HepG2 (cell line): ENCODE results near the gene ABCA8. TPM values are rescaled to one million over a fixed set of nuclear protein-coding genes. Genes with fewer than 3 reads are reported as not detected.

Experiments used
- AHR ChIP-seq: IDR thresholded peaks from 2 replicates; pipeline ENCODE4 v1.6.1; 2018; ENCODE audit warnings: missing genetic modification reagents, missing compliant biosample characterization
- FOSL2 ChIP-seq: sonication (generic); formaldehyde crosslinking; IDR thresholded peaks from 2 replicates; pipeline ENCODE4 v1.4.0; 2020; ENCODE audit warnings: missing genetic modification reagents
- FOXA3 ChIP-seq: IDR thresholded peaks from 2 replicates; pipeline ENCODE4 v1.6.1; 2016; ENCODE audit warnings: missing genetic modification reagents, missing compliant biosample characterization
- HNF4G ChIP-seq, 2 experiments: sonication (generic) in 1 of 2; formaldehyde crosslinking in 1 of 2; IDR thresholded peaks; 2 replicates each; pipeline versions ENCODE4 v1.4.0 to v1.6.1; 2011 to 2020; ENCODE audit warnings: borderline replicate concordance in 2 of 2, low read depth in 2 of 2, mild to moderate bottlenecking in 2 of 2, low read length in 1 of 2, missing genetic modification reagents in 1 of 2, moderate library complexity in 1 of 2
- HNRNPLL ChIP-seq: fragments of 200-400 bp; formaldehyde crosslinking; IDR thresholded peaks from 2 replicates; pipeline ENCODE4 v1.6.1; 2017; ENCODE audit warnings: mild to moderate bottlenecking, low read depth, low read length; ENCODE audit not compliant: poor library complexity, severe bottlenecking
- NR2F6 ChIP-seq, 2 experiments: IDR thresholded peaks; 2 replicates each; pipeline ENCODE4 v1.6.1; 2016; ENCODE audit warnings: antibody characterized with exemption in 1 of 2, mild to moderate bottlenecking in 1 of 2
- ONECUT2 ChIP-seq: sonication (generic); formaldehyde crosslinking; IDR thresholded peaks from 2 replicates; pipeline ENCODE4 v1.4.0; 2020; ENCODE audit warnings: missing genetic modification reagents
- PAWR ChIP-seq: sonication (generic); formaldehyde crosslinking; IDR thresholded peaks from 2 replicates; pipeline ENCODE4 v1.4.0; 2020; ENCODE audit warnings: missing genetic modification reagents, mild to moderate bottlenecking, borderline replicate concordance
- TARDBP ChIP-seq: sonication (generic); formaldehyde crosslinking; IDR thresholded peaks from 2 replicates; pipeline ENCODE4 v1.8.0; 2022; ENCODE audit warnings: mild to moderate bottlenecking, missing genetic modification reagents
- ZMAT3 ChIP-seq: sonication (generic); formaldehyde crosslinking; conservative IDR thresholded peaks from 2 replicates; pipeline ENCODE4 v1.7.0; 2021; ENCODE audit warnings: missing genetic modification reagents
- ZNF430 ChIP-seq: sonication (generic); formaldehyde crosslinking; IDR thresholded peaks from 2 replicates; pipeline ENCODE4 v1.9.0; 2021; ENCODE audit warnings: mild to moderate bottlenecking, missing genetic modification reagents
- ZNF547 ChIP-seq: sonication (generic); formaldehyde crosslinking; IDR thresholded peaks from 2 replicates; pipeline ENCODE4 v1.5.1; 2020; ENCODE audit warnings: mild to moderate bottlenecking, missing genetic modification reagents
- ZNF558 ChIP-seq: sonication (generic); formaldehyde crosslinking; IDR thresholded peaks from 2 replicates; pipeline ENCODE4 v1.9.0; 2022; ENCODE audit warnings: mild to moderate bottlenecking, missing genetic modification reagents, borderline replicate concordance
- ZNF570 ChIP-seq: sonication (generic); formaldehyde crosslinking; IDR thresholded peaks from 2 replicates; pipeline ENCODE4 v1.4.0; 2020; ENCODE audit warnings: mild to moderate bottlenecking, missing genetic modification reagents, borderline replicate concordance
- ZNF605 ChIP-seq: sonication (generic); formaldehyde crosslinking; IDR thresholded peaks from 2 replicates; pipeline ENCODE4 v1.8.0; 2022; ENCODE audit warnings: mild to moderate bottlenecking, missing genetic modification reagents
- ZNF670 ChIP-seq: sonication (generic); formaldehyde crosslinking; IDR thresholded peaks from 2 replicates; pipeline ENCODE4 v1.8.0; 2022; ENCODE audit warnings: mild to moderate bottlenecking, missing genetic modification reagents, borderline replicate concordance
- ZNF75D ChIP-seq: sonication (generic); formaldehyde crosslinking; IDR thresholded peaks from 2 replicates; pipeline ENCODE4 v1.8.1; 2023; ENCODE audit warnings: missing genetic modification reagents, mild to moderate bottlenecking, borderline replicate concordance
- ZNF781 ChIP-seq: sonication (generic); formaldehyde crosslinking; IDR thresholded peaks from 2 replicates; pipeline ENCODE4 v1.5.1; 2020; ENCODE audit warnings: borderline replicate concordance, mild to moderate bottlenecking, missing genetic modification reagents; ENCODE audit errors: not compliant biosample characterization
- ZNF792 ChIP-seq: IDR thresholded peaks from 2 replicates; pipeline ENCODE4 v1.6.1; 2016
- polyA plus RNA-seq, 8 experiments: library from polyadenylated mRNA; depleted of rRNA in 3 of 8; stranded (reverse) in 7 of 8; unstranded in 1 of 8; fragments of >200 nt; fragmentation: Illumina TruSeq in 4 of 8; extraction: Trizol in 4 of 8; gene quantifications; 2 replicates each; pipeline versions ENCODE4 v1.2.1 to v1.2.3, GENCODE V29; 2011 to 2016; ENCODE audit warnings: low read depth in 4 of 8, missing spikeins in 1 of 8, mixed read lengths in 1 of 8; ENCODE audit not compliant: insufficient read depth in 1 of 8
- total RNA-seq, 5 experiments: library from RNA; depleted of rRNA; stranded (reverse); fragments of >200 nt; fragmentation: Illumina TruSeq; extraction: Trizol; gene quantifications; 2 replicates each; pipeline ENCODE4 v1.2.3, GENCODE V29; 2016; ENCODE audit warnings: low read depth in 1 of 5
- TF ChIP-seq, protein P1 (sequence below): sonication (generic); formaldehyde crosslinking; IDR thresholded peaks from 2 replicates; pipeline ENCODE4 v1.5.0; 2020; ENCODE audit warnings: missing genetic modification reagents
- TF ChIP-seq, protein P2 (sequence below): sonication (generic); formaldehyde crosslinking; IDR thresholded peaks from 2 replicates; pipeline ENCODE4 v1.8.1; 2023; ENCODE audit warnings: missing genetic modification reagents, mild to moderate bottlenecking, borderline replicate concordance
- TF ChIP-seq, protein P3 (sequence below): sonication (generic); formaldehyde crosslinking; conservative IDR thresholded peaks from 2 replicates; pipeline ENCODE4 v1.4.0; 2020; ENCODE audit warnings: mild to moderate bottlenecking, missing genetic modification reagents, moderate library complexity
- TF ChIP-seq, protein P4 (sequence below): sonication (generic); formaldehyde crosslinking; IDR thresholded peaks from 2 replicates; pipeline ENCODE4 v1.4.0; 2020; ENCODE audit warnings: mild to moderate bottlenecking, missing genetic modification reagents

The ABCA8 gene
- total and polyA plus RNA-seq, 2 of the 13 experiments (the other 11 are each of a cell fraction or from before 2014, with no cell fraction given), result 0.05 to 0.18 TPM

DNA sequence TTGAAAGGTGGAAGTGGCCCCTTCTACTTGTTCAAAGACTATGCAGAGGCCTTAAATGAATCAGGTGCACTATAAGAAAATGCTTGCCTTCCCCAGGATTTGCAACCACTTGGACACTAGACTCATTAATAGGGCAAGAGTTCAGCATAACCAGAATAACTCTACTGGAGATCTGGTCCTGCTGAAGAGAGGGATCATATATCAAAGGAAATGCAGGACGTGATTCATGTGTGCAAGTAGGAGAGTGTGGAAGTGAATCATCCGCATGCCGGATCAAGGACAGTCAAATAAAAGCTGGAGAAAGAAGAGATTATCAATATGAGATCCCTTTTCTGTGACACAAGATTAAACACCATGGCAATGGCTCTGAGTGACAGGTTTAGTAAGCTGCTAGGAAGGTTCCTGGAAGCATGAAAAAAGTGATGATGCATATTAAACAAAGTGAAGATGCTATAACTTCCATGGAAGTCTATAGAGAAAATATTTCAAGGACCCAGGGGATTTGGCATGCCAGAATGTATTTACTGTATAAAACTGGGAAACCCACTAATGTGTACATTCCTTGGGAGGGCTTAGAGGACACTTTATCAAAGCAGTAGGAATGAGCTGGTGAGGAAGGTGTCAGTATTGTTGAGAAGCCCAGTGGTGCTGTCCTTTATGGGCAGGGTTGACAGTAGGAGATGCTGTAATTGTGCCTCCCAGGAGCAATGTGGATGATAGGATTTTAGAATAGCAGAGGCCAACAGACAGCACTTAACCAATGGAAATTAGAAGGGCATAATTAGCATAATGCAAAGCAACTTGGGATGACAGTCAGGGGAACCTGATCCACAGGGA lies 133.1 kb downstream of the ABCA8 start (continued):
- TF ChIP-seq, protein P1, sequence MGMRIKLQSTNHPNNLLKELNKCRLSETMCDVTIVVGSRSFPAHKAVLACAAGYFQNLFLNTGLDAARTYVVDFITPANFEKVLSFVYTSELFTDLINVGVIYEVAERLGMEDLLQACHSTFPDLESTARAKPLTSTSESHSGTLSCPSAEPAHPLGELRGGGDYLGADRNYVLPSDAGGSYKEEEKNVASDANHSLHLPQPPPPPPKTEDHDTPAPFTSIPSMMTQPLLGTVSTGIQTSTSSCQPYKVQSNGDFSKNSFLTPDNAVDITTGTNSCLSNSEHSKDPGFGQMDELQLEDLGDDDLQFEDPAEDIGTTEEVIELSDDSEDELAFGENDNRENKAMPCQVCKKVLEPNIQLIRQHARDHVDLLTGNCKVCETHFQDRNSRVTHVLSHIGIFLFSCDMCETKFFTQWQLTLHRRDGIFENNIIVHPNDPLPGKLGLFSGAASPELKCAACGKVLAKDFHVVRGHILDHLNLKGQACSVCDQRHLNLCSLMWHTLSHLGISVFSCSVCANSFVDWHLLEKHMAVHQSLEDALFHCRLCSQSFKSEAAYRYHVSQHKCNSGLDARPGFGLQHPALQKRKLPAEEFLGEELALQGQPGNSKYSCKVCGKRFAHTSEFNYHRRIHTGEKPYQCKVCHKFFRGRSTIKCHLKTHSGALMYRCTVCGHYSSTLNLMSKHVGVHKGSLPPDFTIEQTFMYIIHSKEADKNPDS (CRISPR knock-in tag), result no peak
- TF ChIP-seq AHR (no peak), ZNF781 (CRISPR knock-in tag) (peak; percentile 31), ZNF605 (CRISPR knock-in tag) (peak; percentile 33; the same call in 1 of the 2 replicates), FOXA3 (peak; percentile 94), TARDBP (CRISPR knock-in tag) (peak; percentile 54; the same call in 1 of the 2 replicates), ZNF430 (CRISPR knock-in tag) (peak; percentile 62; the same call in 1 of the 2 replicates), NR2F6 (IDR thresholded peaks at IDR 0.05) (peak; percentile 58; the same call in 1 of the 2 replicates), NR2F6 (CRISPR knock-in tag; IDR thresholded peaks at IDR 0.05) (peak; percentile 89), FOSL2 (CRISPR knock-in tag) (peak; percentile 100), PAWR (no peak), HNF4G (IDR thresholded peaks at IDR 0.05; ENCODE audit: borderline replicate concordance, low read depth, low read length) (peak; percentile 54; the same call in 1 of the 2 replicates), HNF4G (CRISPR knock-in tag; IDR thresholded peaks at IDR 0.05; ENCODE audit: borderline replicate concordance, low read depth) (peak; percentile 44; the same call in 1 of the 2 replicates), ZNF547 (no peak), ZNF570 (CRISPR knock-in tag) (no peak), ZNF670 (CRISPR knock-in tag) (no peak), ZNF792 (CRISPR knock-in tag) (peak; percentile 74; the same call in 1 of the 2 replicates), ZMAT3 (CRISPR knock-in tag) (no peak), HNRNPLL (no peak), ONECUT2 (CRISPR knock-in tag) (no peak), ZNF75D (CRISPR knock-in tag) (no peak), ZNF558 (no peak)
- TF ChIP-seq, protein P2, sequence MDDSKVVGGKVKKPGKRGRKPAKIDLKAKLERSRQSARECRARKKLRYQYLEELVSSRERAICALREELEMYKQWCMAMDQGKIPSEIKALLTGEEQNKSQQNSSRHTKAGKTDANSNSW (CRISPR knock-in tag), result no peak
- TF ChIP-seq, protein P3, sequence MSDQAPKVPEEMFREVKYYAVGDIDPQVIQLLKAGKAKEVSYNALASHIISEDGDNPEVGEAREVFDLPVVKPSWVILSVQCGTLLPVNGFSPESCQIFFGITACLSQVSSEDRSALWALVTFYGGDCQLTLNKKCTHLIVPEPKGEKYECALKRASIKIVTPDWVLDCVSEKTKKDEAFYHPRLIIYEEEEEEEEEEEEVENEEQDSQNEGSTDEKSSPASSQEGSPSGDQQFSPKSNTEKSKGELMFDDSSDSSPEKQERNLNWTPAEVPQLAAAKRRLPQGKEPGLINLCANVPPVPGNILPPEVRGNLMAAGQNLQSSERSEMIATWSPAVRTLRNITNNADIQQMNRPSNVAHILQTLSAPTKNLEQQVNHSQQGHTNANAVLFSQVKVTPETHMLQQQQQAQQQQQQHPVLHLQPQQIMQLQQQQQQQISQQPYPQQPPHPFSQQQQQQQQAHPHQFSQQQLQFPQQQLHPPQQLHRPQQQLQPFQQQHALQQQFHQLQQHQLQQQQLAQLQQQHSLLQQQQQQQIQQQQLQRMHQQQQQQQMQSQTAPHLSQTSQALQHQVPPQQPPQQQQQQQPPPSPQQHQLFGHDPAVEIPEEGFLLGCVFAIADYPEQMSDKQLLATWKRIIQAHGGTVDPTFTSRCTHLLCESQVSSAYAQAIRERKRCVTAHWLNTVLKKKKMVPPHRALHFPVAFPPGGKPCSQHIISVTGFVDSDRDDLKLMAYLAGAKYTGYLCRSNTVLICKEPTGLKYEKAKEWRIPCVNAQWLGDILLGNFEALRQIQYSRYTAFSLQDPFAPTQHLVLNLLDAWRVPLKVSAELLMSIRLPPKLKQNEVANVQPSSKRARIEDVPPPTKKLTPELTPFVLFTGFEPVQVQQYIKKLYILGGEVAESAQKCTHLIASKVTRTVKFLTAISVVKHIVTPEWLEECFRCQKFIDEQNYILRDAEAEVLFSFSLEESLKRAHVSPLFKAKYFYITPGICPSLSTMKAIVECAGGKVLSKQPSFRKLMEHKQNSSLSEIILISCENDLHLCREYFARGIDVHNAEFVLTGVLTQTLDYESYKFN (CRISPR knock-in tag), result peak; percentile 88
- TF ChIP-seq, protein P4, sequence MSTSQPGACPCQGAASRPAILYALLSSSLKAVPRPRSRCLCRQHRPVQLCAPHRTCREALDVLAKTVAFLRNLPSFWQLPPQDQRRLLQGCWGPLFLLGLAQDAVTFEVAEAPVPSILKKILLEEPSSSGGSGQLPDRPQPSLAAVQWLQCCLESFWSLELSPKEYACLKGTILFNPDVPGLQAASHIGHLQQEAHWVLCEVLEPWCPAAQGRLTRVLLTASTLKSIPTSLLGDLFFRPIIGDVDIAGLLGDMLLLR (CRISPR knock-in tag), result no peak
